A549 (cell line): ENCODE data around the gene S100A10. TPM values are rescaled to one million over a fixed set of nuclear protein-coding genes. Genes with fewer than 3 reads are reported as not detected.
A peak's percentile ranks its signal among the peaks of the same experiment; 100 is the strongest.

Source experiments
- ATAC-seq, 2 experiments: fragments of 200-7000 bp in 1 of 2; fragments of >200 bp in 1 of 2; cut with Nextera tagmentation in 1 of 2; cut with Tn5 transposase in 1 of 2; 3 replicates each; pipeline versions ENCODE4 v1.8.0 to v1.9.1; 2018 to 2020; ENCODE audit warnings: mild to moderate bottlenecking in 1 of 2, moderate library complexity in 1 of 2
- CTCF ChIA-PET: fragments of 300-600 bp; sonication (Branson Sonifier 250); formaldehyde crosslinking; extraction: SDS; loops from one replicate; lab custom pipeline; 2021; ENCODE audit warnings: antibody characterized with exemption, inconsistent platforms; lab: Yijun Ruan, JAX
- POLR2A ChIA-PET: fragments of 350-600 bp; formaldehyde crosslinking; extraction: SDS; loops from one replicate; lab custom pipeline; 2021; ENCODE audit warnings: antibody characterized with exemption, inconsistent platforms; lab: Yijun Ruan, JAX
- DNase-seq, 2 experiments: peaks; one replicate each; pipeline versions ENCODE4 v3.0.0 to v3.0.0-alpha.2; 2011 to 2016; ENCODE audit warnings: low read depth in 1 of 2, low spot score in 1 of 2
- FAIRE-seq: peaks from 2 replicates; lab custom pipeline; 2011; peaks lifted over from hg19 to GRCh38; lab: Jason Lieb, UNC
- H3K27ac ChIP-seq, 2 experiments: fragments of >200 bp; sonication (Bioruptor Twin); formaldehyde crosslinking; 3 replicates each; pipeline ENCODE4 v1.5.1; 2016 to 2017
- H3K4me1 ChIP-seq: fragments of >200 bp; sonication (Bioruptor Twin); formaldehyde crosslinking; 3 replicates; pipeline ENCODE4 v1.6.1; 2016
- H3K4me2 ChIP-seq: fragments of >200 bp; sonication (Bioruptor Twin); formaldehyde crosslinking; 3 replicates; pipeline ENCODE4 v1.6.1; 2016
- H3K4me3 ChIP-seq: fragments of >200 bp; sonication (Bioruptor Twin); formaldehyde crosslinking; 3 replicates; pipeline ENCODE4 v1.5.1; 2016
- H3K9me3 ChIP-seq: fragments of >200 bp; sonication (Bioruptor Twin); formaldehyde crosslinking; 3 replicates; pipeline ENCODE4 v1.6.1; 2016
- ATOH8 ChIP-seq: fragments of 250-450 bp; sonication (Bioruptor Pico); IDR thresholded peaks from 2 replicates; pipeline ENCODE4 v1.5.0; 2020; ENCODE audit warnings: low read depth, mild to moderate bottlenecking, moderate library complexity
- BCL3 ChIP-seq: fragments of >200 bp; sonication (Bioruptor Twin); formaldehyde crosslinking; IDR thresholded peaks from 3 replicates; pipeline ENCODE4 v1.6.1; 2016
- BHLHE40 ChIP-seq: IDR thresholded peaks from 2 replicates; pipeline ENCODE4 v1.6.1; 2012; ENCODE audit warnings: low read depth, low read length, inconsistent platforms
- CEBPB ChIP-seq, 2 experiments: fragments of >200 bp in 1 of 2; sonication (Bioruptor Twin) in 1 of 2; formaldehyde crosslinking in 1 of 2; IDR thresholded peaks; 2 replicates each; pipeline ENCODE4 v1.6.1; 2012 to 2016
- E2F6 ChIP-seq: IDR thresholded peaks from 2 replicates; pipeline ENCODE4 v1.6.1; 2012; ENCODE audit warnings: low read depth, borderline replicate concordance
- EHF ChIP-seq: fragments of 250-450 bp; sonication (Bioruptor Pico); IDR thresholded peaks from 2 replicates; pipeline ENCODE4 v1.5.0; 2020; ENCODE audit warnings: mild to moderate bottlenecking
- EHMT2 ChIP-seq: fragments of 200-600 bp; sonication (generic); IDR thresholded peaks from 2 replicates; pipeline ENCODE4 v1.6.1; 2016; ENCODE audit warnings: antibody characterized with exemption, low read depth, mild to moderate bottlenecking, moderate library complexity
- EP300 ChIP-seq, 2 experiments: fragments of >200 bp; sonication (Bioruptor Twin); formaldehyde crosslinking; IDR thresholded peaks; 2 replicates in 1 of 2; 3 replicates in 1 of 2; pipeline ENCODE4 v1.6.1; 2016 to 2017
- ESRRA ChIP-seq: fragments of 150-350 bp; IDR thresholded peaks from 2 replicates; pipeline ENCODE4 v1.6.1; 2014; ENCODE audit warnings: mild to moderate bottlenecking, low read length, borderline replicate concordance
- FOSB ChIP-seq: fragments of 250-450 bp; sonication (Bioruptor Pico); IDR thresholded peaks from 2 replicates; pipeline ENCODE4 v1.5.0; 2020; ENCODE audit warnings: mild to moderate bottlenecking, moderate library complexity
- FOSL2 ChIP-seq, 2 experiments: fragments of 450-650 bp in 1 of 2; fragments of >200 bp in 1 of 2; sonication (Bioruptor Twin) in 1 of 2; formaldehyde crosslinking; IDR thresholded peaks; 2 replicates each; pipeline versions ENCODE4 v1.5.0 to v1.6.1; 2016 to 2020; ENCODE audit warnings: mild to moderate bottlenecking in 1 of 2, moderate library complexity in 1 of 2
- FOXS1 ChIP-seq: fragments of 250-450 bp; sonication (Bioruptor Pico); IDR thresholded peaks from 2 replicates; pipeline ENCODE4 v1.5.0; 2020; ENCODE audit warnings: mild to moderate bottlenecking, moderate library complexity
- HDAC2 ChIP-seq: fragments of 200-600 bp; sonication (generic); IDR thresholded peaks from 2 replicates; pipeline ENCODE4 v1.6.1; 2016
- HEYL ChIP-seq: fragments of 250-450 bp; sonication (Bioruptor Pico); IDR thresholded peaks from 2 replicates; pipeline ENCODE4 v1.8.0; 2021; ENCODE audit warnings: mild to moderate bottlenecking, moderate library complexity
- HOXB13 ChIP-seq: fragments of 250-450 bp; sonication (Bioruptor Pico); IDR thresholded peaks from 2 replicates; pipeline ENCODE4 v1.5.0; 2020; ENCODE audit warnings: low read depth, mild to moderate bottlenecking, moderate library complexity
- HOXB5 ChIP-seq: fragments of 250-450 bp; sonication (Bioruptor Pico); IDR thresholded peaks from 2 replicates; pipeline ENCODE4 v1.5.0; 2020; ENCODE audit warnings: mild to moderate bottlenecking, moderate library complexity
- JUN ChIP-seq, 2 experiments: fragments of >200 bp; sonication (Bioruptor Twin); formaldehyde crosslinking; IDR thresholded peaks; 2 replicates in 1 of 2; 3 replicates in 1 of 2; pipeline ENCODE4 v1.6.1; 2016 to 2017
- JUNB ChIP-seq: fragments of >200 bp; sonication (Bioruptor Twin); formaldehyde crosslinking; IDR thresholded peaks from 2 replicates; pipeline ENCODE4 v1.6.1; 2016
- KDM1A ChIP-seq: fragments of 200-600 bp; sonication (generic); IDR thresholded peaks from 2 replicates; pipeline ENCODE4 v1.6.1; 2016; ENCODE audit warnings: low read depth, mild to moderate bottlenecking
- KDM5A ChIP-seq: fragments of 200-600 bp; sonication (generic); IDR thresholded peaks from 2 replicates; pipeline ENCODE4 v1.6.1; 2016; ENCODE audit warnings: antibody characterized with exemption, mild to moderate bottlenecking
- MAX ChIP-seq: IDR thresholded peaks from 2 replicates; pipeline ENCODE4 v1.6.1; 2012
- MYC ChIP-seq: IDR thresholded peaks from 2 replicates; pipeline ENCODE4 v1.6.1; 2012; ENCODE audit warnings: mild to moderate bottlenecking, inconsistent platforms, low read length, improper control_type of control experiment, borderline replicate concordance
- NPAS2 ChIP-seq: fragments of 250-450 bp; sonication (Bioruptor Pico); IDR thresholded peaks from 2 replicates; pipeline ENCODE4 v1.8.0; 2022; ENCODE audit warnings: mild to moderate bottlenecking, moderate library complexity, borderline replicate concordance
- NR3C1 ChIP-seq: fragments of >200 bp; sonication (Bioruptor Twin); formaldehyde crosslinking; IDR thresholded peaks from 3 replicates; pipeline ENCODE4 v1.6.1; 2017
- PHF8 ChIP-seq: fragments of 200-600 bp; sonication (generic); IDR thresholded peaks from 2 replicates; pipeline ENCODE4 v1.6.1; 2016; ENCODE audit warnings: low read depth, mild to moderate bottlenecking, antibody characterized with exemption, moderate library complexity, borderline replicate concordance
- POLR2A ChIP-seq: IDR thresholded peaks from 2 replicates; pipeline ENCODE4 v1.6.1; 2012; ENCODE audit warnings: mild to moderate bottlenecking, low read length
- RAD21 ChIP-seq, 2 experiments: fragments of >200 bp in 1 of 2; sonication (Bioruptor Twin) in 1 of 2; formaldehyde crosslinking in 1 of 2; IDR thresholded peaks in 1 of 2; conservative IDR thresholded peaks in 1 of 2; 2 replicates in 1 of 2; 3 replicates in 1 of 2; pipeline ENCODE4 v1.6.1; 2012 to 2018; ENCODE audit warnings: inconsistent platforms in 1 of 2
- REST ChIP-seq: fragments of 200-600 bp; sonication (generic); IDR thresholded peaks from 2 replicates; pipeline ENCODE4 v1.6.1; 2016; ENCODE audit warnings: antibody characterized with exemption, mild to moderate bottlenecking, moderate library complexity
- RFX5 ChIP-seq: fragments of 450-650 bp; IDR thresholded peaks from 2 replicates; pipeline ENCODE4 v1.7.1; 2014; ENCODE audit warnings: antibody characterized with exemption, mild to moderate bottlenecking, moderate library complexity
- TFCP2L1 ChIP-seq: fragments of 250-450 bp; sonication (Bioruptor Pico); IDR thresholded peaks from 2 replicates; pipeline ENCODE4 v1.5.0; 2021; ENCODE audit warnings: mild to moderate bottlenecking
- TP53 ChIP-seq: fragments of 250-450 bp; sonication (Bioruptor Pico); IDR thresholded peaks from 2 replicates; pipeline ENCODE4 v1.5.0; 2021; ENCODE audit warnings: mild to moderate bottlenecking, moderate library complexity
- USF2 ChIP-seq: fragments of 450-650 bp; IDR thresholded peaks from 2 replicates; pipeline ENCODE4 v1.6.1; 2014; ENCODE audit warnings: antibody characterized with exemption
- ZC3H11A ChIP-seq: fragments of 450-650 bp; IDR thresholded peaks from 2 replicates; pipeline ENCODE4 v1.6.1; 2014; ENCODE audit warnings: antibody characterized with exemption, mild to moderate bottlenecking
- ZFP36 ChIP-seq: fragments of 450-650 bp; IDR thresholded peaks from 2 replicates; pipeline ENCODE4 v1.6.1; 2014; ENCODE audit warnings: borderline replicate concordance; ENCODE audit not compliant: partially characterized antibody
- WGBS: methylation state at CpG from one replicate; pipeline ENCODE4 v1.1.6; 2017; ENCODE audit errors: missing lambda C conversion rate; 5-methylcytosine and 5-hydroxymethylcytosine counted together
- polyA plus RNA-seq, 4 experiments: library from polyadenylated mRNA; depleted of rRNA in 3 of 4; stranded (reverse); fragments of >200 nt; fragmentation: RNase III in 1 of 4; extraction: RNeasy Plus Mini Kit Qiagen cat#74134 plus additional on column Dnase treatment in 1 of 4; gene quantifications; 2 replicates in 3 of 4; 3 replicates in 1 of 4; pipeline ENCODE4 v1.2.3, GENCODE V29; 2011 to 2017

Gene S100A10
- polyA plus RNA-seq, 2 of the 4 experiments (the other 2 are of a cell fraction), result 505 to 2,077 TPM

- peak; percentile 66 to 70 for ATAC-seq
- CTCF ChIA-PET, result interaction anchor here (0.6 to 38.2 kb wide), 39 partner anchors 11 to 457 kb away, joined by 3 to 1410 read pairs (median 5); partner anchors contain the start of genes S100A10, S100A11 and THEM4
- TF ChIP-seq BCL3 (no peak), FOSB (CRISPR knock-in tag) (no peak), CEBPB (IDR thresholded peaks at IDR 0.05) (0 out of 4 replicates have a peak, but pooled peaks of 1 of the 2 experiments have one; percentile 11), HDAC2 (no peak), ATOH8 (no peak), HEYL (no peak), BHLHE40 (no peak), RFX5 (no peak), FOXS1 (CRISPR knock-in tag) (no peak), POLR2A (no peak), HOXB13 (CRISPR knock-in tag) (no peak), MAX (no peak), JUNB (no peak), ESRRA (no peak), TFCP2L1 (CRISPR knock-in tag) (no peak), EP300 (IDR thresholded peaks at IDR 0.05) (no peak), NPAS2 (no peak), HOXB5 (CRISPR knock-in tag) (no peak), KDM1A (no peak), EHMT2 (no peak), ZFP36 (no peak), TP53 (CRISPR knock-in tag) (no peak), PHF8 (no peak), FOSL2 (IDR thresholded peaks at IDR 0.05) (no peak), FOSL2 (CRISPR knock-in tag; IDR thresholded peaks at IDR 0.05) (peak; percentile 40; the same call in 1 of the 2 replicates), REST (no peak), JUN (IDR thresholded peaks at IDR 0.05) (no peak), USF2 (peak; percentile 75), KDM5A (no peak), MYC (no peak), EHF (CRISPR knock-in tag) (no peak), NR3C1 (no peak), ZC3H11A (no peak), RAD21 (conservative IDR thresholded peaks at IDR 0.05 in 1 of 2, IDR thresholded peaks at IDR 0.05 in 1 of 2) (peak; percentile 99), E2F6 (no peak)
These were observed 8.2 kb upstream of the S100A10 start for GRCh38 chr1:152001631-152002584.

More at GRCh38 chr1:152001631-152002584, 8.2 kb upstream of the S100A10 start:
- H3K4me2 ChIP-seq, result peak overlapping the region; percentile 60
- no peak overlapping the region for H3K4me3 ChIP-seq
- FAIRE-seq (peak; percentile 93), DNase-seq (peak; percentile 66 to 89)
- WGBS, result 63% methylated on average over 4 of the region's 4 CpGs
- H3K27ac ChIP-seq, result peak overlapping the region; percentile 72 to 83
- peaks cover 6% of the 10 kb centered on the region; the same call in 1 of the 3 replicates for H3K9me3 ChIP-seq
- H3K4me1 ChIP-seq, result peaks cover 50% of the 10 kb centered on the region
- POLR2A ChIA-PET, result interaction anchor here (0.7 to 3.4 kb wide), 7 partner anchors 8 to 93 kb away, joined by 3 to 19 read pairs (median 6); partner anchors contain the start of gene THEM4
